Endothelial cell of umbilical vein (primary cell): Measurements from ENCODE around the gene OLFM2.

ENCODE experiments used
- CTCF ChIP-seq, 2 donors: IDR thresholded peaks; 1 replicate in 1 of 2; 2 replicates in 1 of 2; pipeline ENCODE4 v1.5.1; 2011; ENCODE audit warnings: low read length in 2 of 2, mild to moderate bottlenecking in 2 of 2, moderate library complexity in 2 of 2, control low read depth in 1 of 2, inconsistent platforms in 1 of 2, low read depth in 1 of 2; ENCODE audit not compliant: insufficient read depth in 1 of 2; ENCODE audit errors: extremely low read depth in 1 of 2
- FOS ChIP-seq: IDR thresholded peaks from 2 replicates; pipeline ENCODE4 v1.6.1; 2011; ENCODE audit warnings: mild to moderate bottlenecking, low read length, moderate library complexity, borderline replicate concordance; ENCODE audit not compliant: insufficient read depth
- MAX ChIP-seq: IDR thresholded peaks from 2 replicates; pipeline ENCODE4 v1.6.1; 2011; ENCODE audit not compliant: insufficient read depth, insufficient read length

- TF ChIP-seq CTCF (IDR thresholded peaks at IDR 0.05; ENCODE audit: extremely low read depth in 1 of 2, insufficient read depth in 1 of 2, low read depth in 1 of 2, low read length in 2 of 2) (no peak), FOS (no peak), MAX (no peak)
These were observed 9.1 kb upstream of the OLFM2 start for GRCh38 chr19:9945319-9945966.
